HG03175 (cell line): ENCODE measurements around the gene PRDM1.

Source experiments
- ATAC-seq: cut with Tn5 transposase; IDR thresholded peaks from one replicate; pipeline ENCODE4 v1.9.1; 2021; ENCODE audit warnings: mild to moderate bottlenecking, moderate library complexity; ENCODE audit not compliant: unreplicated experiment

The PRDM1 gene

GRCh38 chr6:106114492-106114891 lies 28.4 kb downstream of the PRDM1 start:
- ATAC-seq: peak; percentile 90

- no peak for ATAC-seq
These were observed 29.1 kb downstream of the PRDM1 start for GRCh38 chr6:106115286-106115685.

- ATAC-seq: no peak
These were observed 30.1 kb downstream of the PRDM1 start for GRCh38 chr6:106116125-106116832.

GRCh38 chr6:106117579-106117978 lies 31.4 kb downstream of the PRDM1 start:
- ATAC-seq: peak; percentile 33

- ATAC-seq: no peak
These were observed 32.8 kb downstream of the PRDM1 start for GRCh38 chr6:106118835-106119431.

- ATAC-seq: no peak
These were observed 33.4 kb downstream of the PRDM1 start for GRCh38 chr6:106119546-106119945.

- ATAC-seq: no peak
These were observed 33.9 kb downstream of the PRDM1 start for GRCh38 chr6:106120006-106120405.

- ATAC-seq: no peak
These were observed 34.3 kb downstream of the PRDM1 start for GRCh38 chr6:106120406-106120805.

GRCh38 chr6:106122306-106122918 lies 36.3 kb downstream of the PRDM1 start:
- no peak for ATAC-seq

- no peak for ATAC-seq
These were observed 37.0 kb downstream of the PRDM1 start for GRCh38 chr6:106122938-106123656.

GRCh38 chr6:106124015-106124414 lies 37.9 kb downstream of the PRDM1 start:
- no peak for ATAC-seq

GRCh38 chr6:106124437-106125430 lies 38.6 kb downstream of the PRDM1 start:
- ATAC-seq: no peak

- peak; percentile 77 for ATAC-seq
These were observed 39.8 kb downstream of the PRDM1 start for GRCh38 chr6:106125925-106126435.

- peak; percentile 10 for ATAC-seq
These were observed 40.3 kb downstream of the PRDM1 start for GRCh38 chr6:106126482-106126881.

GRCh38 chr6:106128981-106129781 lies 43.0 kb downstream of the PRDM1 start:
- no peak for ATAC-seq

- ATAC-seq: no peak
These were observed 46.1 kb downstream of the PRDM1 start for GRCh38 chr6:106132153-106132698.

- no peak for ATAC-seq
These were observed 46.9 kb downstream of the PRDM1 start for GRCh38 chr6:106133040-106133439.

- ATAC-seq: no peak
These were observed 48.1 kb downstream of the PRDM1 start for GRCh38 chr6:106134087-106134770.
